ENCODE measurements around the gene HOXA11.

DNA sequence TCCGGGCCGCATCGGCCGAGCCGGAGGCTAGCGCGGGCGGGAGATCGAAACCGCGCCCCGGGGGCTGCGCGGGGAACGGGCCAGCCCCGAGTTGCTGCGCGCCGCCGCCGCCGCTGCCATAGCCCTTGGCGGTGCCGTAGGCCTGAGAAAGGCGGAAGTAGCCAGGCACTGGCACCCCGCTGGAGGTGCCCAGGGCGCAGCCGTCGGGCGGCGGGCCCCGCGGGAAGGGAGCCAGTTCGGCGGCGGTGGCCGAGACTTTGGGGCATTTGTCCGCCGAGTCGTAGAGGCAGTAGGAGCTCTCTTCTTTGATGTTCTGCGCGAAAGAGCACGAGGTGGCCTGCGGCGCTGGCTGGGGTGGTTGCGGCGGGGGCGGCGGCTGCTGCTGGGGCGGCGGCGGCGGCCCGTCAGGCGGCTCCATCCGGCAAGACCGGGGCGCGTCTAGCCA is 11.5 kb downstream of the HOXA11 start:
- TF ChIP-seq, protein P1, sequence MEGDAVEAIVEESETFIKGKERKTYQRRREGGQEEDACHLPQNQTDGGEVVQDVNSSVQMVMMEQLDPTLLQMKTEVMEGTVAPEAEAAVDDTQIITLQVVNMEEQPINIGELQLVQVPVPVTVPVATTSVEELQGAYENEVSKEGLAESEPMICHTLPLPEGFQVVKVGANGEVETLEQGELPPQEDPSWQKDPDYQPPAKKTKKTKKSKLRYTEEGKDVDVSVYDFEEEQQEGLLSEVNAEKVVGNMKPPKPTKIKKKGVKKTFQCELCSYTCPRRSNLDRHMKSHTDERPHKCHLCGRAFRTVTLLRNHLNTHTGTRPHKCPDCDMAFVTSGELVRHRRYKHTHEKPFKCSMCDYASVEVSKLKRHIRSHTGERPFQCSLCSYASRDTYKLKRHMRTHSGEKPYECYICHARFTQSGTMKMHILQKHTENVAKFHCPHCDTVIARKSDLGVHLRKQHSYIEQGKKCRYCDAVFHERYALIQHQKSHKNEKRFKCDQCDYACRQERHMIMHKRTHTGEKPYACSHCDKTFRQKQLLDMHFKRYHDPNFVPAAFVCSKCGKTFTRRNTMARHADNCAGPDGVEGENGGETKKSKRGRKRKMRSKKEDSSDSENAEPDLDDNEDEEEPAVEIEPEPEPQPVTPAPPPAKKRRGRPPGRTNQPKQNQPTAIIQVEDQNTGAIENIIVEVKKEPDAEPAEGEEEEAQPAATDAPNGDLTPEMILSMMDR (IDR thresholded peaks at IDR 0.05), result no peak
- TF ChIP-seq POLR2A (IDR thresholded peaks at IDR 0.05) (no peak), POLR2AphosphoS5 (IDR thresholded peaks at IDR 0.05) (no peak), EP300 (IDR thresholded peaks at IDR 0.05; ENCODE audit: low read depth) (no peak)
